GM10847 (cell line): ENCODE data around the gene PRR7.

Experiments used
- POLR2A ChIP-seq: IDR thresholded peaks from 2 replicates; pipeline ENCODE4 v1.6.1; 2011; ENCODE audit not compliant: insufficient read length; ENCODE audit errors: extremely low read depth

The PRR7 gene

GRCh38 chr5:177446200-177447065 lies at the start of gene PRR7:
Gene PRR7 (plus strand): TSS chr5:177446814. CDS start chr5:177455068, 8,254 bp downstream.
- peak; percentile 45 for TF ChIP-seq POLR2A

- no peak for TF ChIP-seq POLR2A
Measured at GRCh38 chr5:177397875-177398390, 48.7 kb upstream of the PRR7 start.

GRCh38 chr5:177399997-177400868 lies 46.4 kb upstream of the PRR7 start, which contains the start of gene PFN3:
Gene PFN3 (minus strand): TSS chr5:177400661. CDS start chr5:177400576, 85 bp downstream.
- no peak for TF ChIP-seq POLR2A

GRCh38 chr5:177402271-177403043 lies 44.2 kb upstream of the PRR7 start:
- TF ChIP-seq POLR2A = no peak

- no peak for TF ChIP-seq POLR2A
Measured at GRCh38 chr5:177403102-177403791, 43.4 kb upstream of the PRR7 start.

- peak; percentile 5 for TF ChIP-seq POLR2A
Measured at GRCh38 chr5:177403792-177404640, 42.6 kb upstream of the PRR7 start.

- TF ChIP-seq POLR2A = no peak
Measured at GRCh38 chr5:177404641-177405179, 41.9 kb upstream of the PRR7 start.

GRCh38 chr5:177405312-177405711 lies 41.3 kb upstream of the PRR7 start:
- TF ChIP-seq POLR2A = no peak

- no peak for TF ChIP-seq POLR2A
Measured at GRCh38 chr5:177405805-177406204, 40.8 kb upstream of the PRR7 start.

GRCh38 chr5:177409043-177409801 lies 37.4 kb upstream of the PRR7 start, which contains the start of gene F12:
Gene F12 (minus strand): TSS chr5:177409564. CDS start chr5:177409527, 37 bp downstream.
- no peak for TF ChIP-seq POLR2A

GRCh38 chr5:177410575-177410974 lies 36.0 kb upstream of the PRR7 start:
- TF ChIP-seq POLR2A = no peak

- TF ChIP-seq POLR2A = no peak
Measured at GRCh38 chr5:177412603-177413233, 33.9 kb upstream of the PRR7 start.
